ENCODE data around the gene CDH6. TPM values are rescaled to one million over a fixed set of nuclear protein-coding genes. Genes with fewer than 3 reads are reported as not detected.

The CDH6 gene
- total and polyA plus RNA-seq, 2 of the 13 experiments (the other 11 are each of a cell fraction or from before 2014, with no cell fraction given) = not detected

DNA sequence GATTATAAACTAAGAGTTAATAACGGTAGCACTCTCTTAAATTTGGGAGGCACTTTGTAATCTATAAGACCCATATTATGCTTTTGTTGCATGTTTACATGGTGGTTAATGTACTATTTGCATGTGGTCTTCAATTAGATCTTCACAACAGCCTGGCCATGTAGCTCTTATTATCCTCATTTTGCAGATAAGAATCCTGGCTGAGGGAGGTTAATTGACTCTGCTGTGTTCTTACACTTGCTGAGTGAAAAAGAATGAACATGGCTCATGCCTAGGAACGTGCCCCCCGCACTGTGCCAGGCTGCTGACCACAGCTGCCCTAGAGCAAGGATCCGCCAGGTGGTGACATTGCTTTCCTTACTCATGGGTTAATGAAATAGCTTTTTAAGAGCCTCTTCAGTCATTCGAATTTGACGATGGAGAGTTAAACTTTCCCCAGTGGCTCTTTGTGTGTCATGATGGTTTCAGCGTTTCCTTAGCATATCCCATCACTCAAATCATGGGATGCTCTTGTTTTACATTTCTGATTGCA lies 97.9 kb downstream of the CDH6 start:
- no peak overlapping the region for H3K9ac ChIP-seq (ENCODE audit: insufficient read depth, low read depth, low read length)
- H3K4me1 ChIP-seq (ENCODE audit: insufficient read depth, low read length) = no peaks in the 10 kb centered on the region
- H3K27me3 ChIP-seq (ENCODE audit: control insufficient read depth in 1 of 2, insufficient read depth in 2 of 2, low read length in 2 of 2) = no peaks in the 10 kb centered on the region
- no peak overlapping the region for H3K27ac ChIP-seq (ENCODE audit: extremely low read length, insufficient read depth, low read length)
- H2AFZ ChIP-seq (ENCODE audit: low read length) = no peak overlapping the region
- no peaks in the 10 kb centered on the region for H4K20me1 ChIP-seq (ENCODE audit: insufficient read depth, low read length)
- FAIRE-seq (no peak), DNase-seq (ENCODE audit: low spot score) (no peak), ATAC-seq (no peak)
- BruUV-seq (replicated peaks) = no TSS peak
- ChIA-PET CTCF (ENCODE audit: low intra/inter-chr PET ratio, low total read pairs) (no interaction called here), POLR2A (no interaction called here)
- H3K4me2 ChIP-seq (ENCODE audit: low read depth, low read length) = no peak overlapping the region
- no peaks in the 10 kb centered on the region for H3K9me3 ChIP-seq (ENCODE audit: low read length)
- no peak overlapping the region for H3K4me3 ChIP-seq (replicated peaks in 1 of 3; ENCODE audit: insufficient read depth in 1 of 3, low read depth in 2 of 3, low read length in 3 of 3)
- in situ Hi-C loops (cut with HindIII; ENCODE audit: extremely low pct_ligation_motif_present, low pct_unique_long_range_greater_than_20kb) = no loop called here
- H3K36me3 ChIP-seq (replicated peaks in 1 of 2; ENCODE audit: control insufficient read depth in 1 of 2, insufficient read depth in 2 of 2, low read length in 2 of 2) = no peaks in the 10 kb centered on the region
- intact Hi-C loops (cut with micrococcal nuclease; ENCODE audit: unreplicated experiment) = no loop called here
- no peak for TF ChIP-seq ZNF124 (CRISPR knock-in tag; IDR thresholded peaks at IDR 0.05)
- TF ChIP-seq, protein P1, sequence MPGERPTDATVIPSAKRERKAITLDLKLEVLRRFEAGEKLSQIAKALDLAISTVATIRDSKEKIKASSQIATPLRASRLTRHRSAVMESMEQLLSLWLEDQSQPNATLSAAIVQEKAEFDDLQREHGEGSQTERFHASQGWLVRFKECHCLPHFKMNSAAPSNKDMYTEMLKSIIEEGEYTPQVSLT (CRISPR knock-in tag; IDR thresholded peaks at IDR 0.05; ENCODE audit: borderline replicate concordance, low read depth) = no peak
- no peak for TF ChIP-seq ZNF382 (CRISPR knock-in tag; IDR thresholded peaks at IDR 0.05; ENCODE audit: borderline replicate concordance)
- TF ChIP-seq U2AF1 (optimal IDR thresholded peaks at IDR 0.05; ENCODE audit: low read depth, low read length) = no peak
- no peak for TF ChIP-seq CREM (IDR thresholded peaks at IDR 0.05)
- TF ChIP-seq CREM (CRISPR knock-in tag; IDR thresholded peaks at IDR 0.05) = no peak
- TF ChIP-seq ZNF652 (CRISPR knock-in tag; IDR thresholded peaks at IDR 0.05; ENCODE audit: borderline replicate concordance, low read depth) = no peak
- no peak for TF ChIP-seq ZNF776 (CRISPR knock-in tag; IDR thresholded peaks at IDR 0.05)
- no peak for TF ChIP-seq AGO2 (optimal IDR thresholded peaks at IDR 0.05; ENCODE audit: low read depth, low read length)
- TF ChIP-seq, protein P2, sequence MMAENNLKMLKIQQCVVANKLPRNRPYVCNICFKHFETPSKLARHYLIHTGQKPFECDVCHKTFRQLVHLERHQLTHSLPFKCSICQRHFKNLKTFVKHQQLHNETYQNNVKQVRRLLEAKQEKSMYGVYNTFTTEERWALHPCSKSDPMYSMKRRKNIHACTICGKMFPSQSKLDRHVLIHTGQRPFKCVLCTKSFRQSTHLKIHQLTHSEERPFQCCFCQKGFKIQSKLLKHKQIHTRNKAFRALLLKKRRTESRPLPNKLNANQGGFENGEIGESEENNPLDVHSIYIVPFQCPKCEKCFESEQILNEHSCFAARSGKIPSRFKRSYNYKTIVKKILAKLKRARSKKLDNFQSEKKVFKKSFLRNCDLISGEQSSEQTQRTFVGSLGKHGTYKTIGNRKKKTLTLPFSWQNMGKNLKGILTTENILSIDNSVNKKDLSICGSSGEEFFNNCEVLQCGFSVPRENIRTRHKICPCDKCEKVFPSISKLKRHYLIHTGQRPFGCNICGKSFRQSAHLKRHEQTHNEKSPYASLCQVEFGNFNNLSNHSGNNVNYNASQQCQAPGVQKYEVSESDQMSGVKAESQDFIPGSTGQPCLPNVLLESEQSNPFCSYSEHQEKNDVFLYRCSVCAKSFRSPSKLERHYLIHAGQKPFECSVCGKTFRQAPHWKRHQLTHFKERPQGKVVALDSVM (CRISPR knock-in tag; IDR thresholded peaks at IDR 0.05) = no peak
- TF ChIP-seq SMYD3 (CRISPR knock-in tag; IDR thresholded peaks at IDR 0.05) = no peak
- no peak for TF ChIP-seq ZNF562 (CRISPR knock-in tag; IDR thresholded peaks at IDR 0.05; ENCODE audit: borderline replicate concordance)
- no peak for TF ChIP-seq RAD51 (IDR thresholded peaks at IDR 0.05; ENCODE audit: borderline replicate concordance)
- no peak for TF ChIP-seq HMGA1 (CRISPR knock-in tag; conservative IDR thresholded peaks at IDR 0.05)
- TF ChIP-seq, protein P3, sequence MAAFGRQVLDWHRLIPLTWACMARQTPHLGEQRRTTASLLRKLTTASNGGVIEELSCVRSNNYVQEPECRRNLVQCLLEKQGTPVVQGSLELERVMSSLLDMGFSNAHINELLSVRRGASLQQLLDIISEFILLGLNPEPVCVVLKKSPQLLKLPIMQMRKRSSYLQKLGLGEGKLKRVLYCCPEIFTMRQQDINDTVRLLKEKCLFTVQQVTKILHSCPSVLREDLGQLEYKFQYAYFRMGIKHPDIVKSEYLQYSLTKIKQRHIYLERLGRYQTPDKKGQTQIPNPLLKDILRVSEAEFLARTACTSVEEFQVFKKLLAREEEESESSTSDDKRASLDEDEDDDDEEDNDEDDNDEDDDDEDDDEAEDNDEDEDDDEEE (CRISPR knock-in tag; IDR thresholded peaks at IDR 0.05) = no peak
- H3K79me2 ChIP-seq (ENCODE audit: insufficient read depth, low read length) = no peaks in the 10 kb centered on the region
- WGBS (ENCODE audit: low lambda C conversion rate) = 11% methylated on average over 7 of the region's 7 CpGs
